Measurements from ENCODE around the gene KLHL26.
A peak's percentile ranks its signal among the peaks of the same experiment; 100 is the strongest.

- 0 out of 2 replicates have a peak, but pooled peaks have one; percentile 12 for TF ChIP-seq EZH2phosphoT487 (IDR thresholded peaks at IDR 0.05; ENCODE audit: insufficient read depth, low read depth)
- peak; percentile 75 for TF ChIP-seq EZH2 (IDR thresholded peaks at IDR 0.05; ENCODE audit: insufficient read depth, poor library complexity, severe bottlenecking)
These were observed 31.1 kb upstream of the KLHL26 start for GRCh38 chr19:18605546-18606280.

Data from GM23248 (cell line).